Left hindlimb (tissue), 1 donor: ENCODE measurements around the gene RGS12.

Experiments used
- DNase-seq: peaks from one replicate; pipeline ENCODE4 v3.0.0-alpha.2; 2018

The RGS12 gene

GRCh38 chr4:3280466-3280865 lies 12.4 kb upstream of the RGS12 start:
- no peak for DNase-seq

DNA sequence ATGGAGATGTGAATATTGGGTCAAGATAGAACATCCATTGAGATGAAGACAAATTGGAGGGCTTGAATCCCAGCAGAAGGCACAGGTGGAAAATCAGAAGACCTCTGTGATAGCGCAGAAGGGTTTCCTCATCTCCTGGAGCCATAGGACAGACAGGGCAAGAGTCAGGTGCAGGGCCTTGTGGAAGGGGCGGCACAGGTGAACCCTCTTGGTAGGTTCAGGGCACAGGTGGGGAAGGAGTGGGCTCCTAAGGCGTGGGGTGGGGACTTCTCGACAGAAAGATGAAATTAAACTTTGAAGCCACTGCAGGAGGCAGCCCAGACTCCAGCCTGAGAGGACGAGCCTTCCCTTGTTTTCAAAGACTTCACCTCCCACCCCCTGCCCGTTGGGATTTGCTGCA lies 9.3 kb upstream of the RGS12 start:
- DNase-seq, result no peak

DNA sequence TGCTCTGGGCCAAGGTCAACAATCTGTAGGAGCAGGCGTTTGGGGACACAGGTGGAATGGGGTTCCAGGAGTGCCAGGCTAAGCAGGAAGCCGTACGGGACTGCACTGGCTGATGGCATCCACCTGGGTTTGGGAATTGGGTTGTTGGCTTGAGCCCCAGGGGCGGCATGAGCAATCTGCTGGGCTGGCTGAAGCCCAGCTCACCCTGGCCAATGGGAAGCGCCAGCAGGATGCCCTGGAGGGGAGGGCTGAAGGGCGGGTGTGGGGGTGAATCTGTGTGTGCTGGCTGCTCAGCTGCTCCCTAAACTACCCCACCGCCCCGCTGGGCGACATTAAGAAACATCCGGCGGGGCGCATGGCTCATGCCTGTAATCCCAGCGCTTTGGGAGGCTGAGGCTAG lies 8.9 kb upstream of the RGS12 start:
- DNase-seq, result no peak

GRCh38 chr4:3284734-3285557 lies 7.9 kb upstream of the RGS12 start:
- DNase-seq, result no peak

DNA sequence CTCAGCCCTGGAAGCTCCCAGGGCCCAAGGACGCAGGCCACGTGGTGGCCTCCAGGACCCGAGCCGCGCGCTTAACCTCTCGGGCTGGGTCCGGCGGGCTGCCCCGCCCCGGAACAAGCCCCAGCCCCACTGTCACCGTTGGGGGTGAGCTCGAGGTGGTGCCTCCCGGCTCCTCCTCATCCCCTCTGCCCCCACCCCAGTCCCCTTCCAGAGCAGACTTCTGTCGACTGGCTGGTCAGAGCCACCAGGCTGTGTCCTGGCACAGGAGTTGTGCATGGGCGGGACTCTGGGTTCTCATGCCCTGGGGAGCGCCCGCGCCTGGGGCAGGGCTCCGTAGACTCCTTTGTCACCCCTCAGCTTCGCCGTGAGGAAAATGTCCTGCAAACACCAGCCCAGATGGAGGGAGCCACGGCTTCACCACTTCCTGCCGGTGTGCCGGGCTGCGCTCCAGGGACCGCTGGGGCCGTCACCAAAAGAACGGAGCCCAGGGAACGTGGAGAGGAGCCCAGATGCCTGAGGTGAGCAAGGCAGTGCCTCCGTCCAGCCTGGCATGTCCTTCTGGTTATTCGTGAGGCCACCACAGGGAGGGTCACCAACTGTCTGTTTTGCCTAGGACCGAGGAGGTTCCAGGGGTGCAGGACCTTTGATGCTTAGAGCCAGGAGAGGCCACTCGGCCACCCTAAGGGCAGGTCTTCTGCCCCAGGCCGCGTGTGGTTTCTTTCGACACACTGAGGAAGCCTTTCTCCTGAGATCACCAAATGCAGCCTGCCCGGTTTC lies 7.1 kb upstream of the RGS12 start:
- DNase-seq, result no peak

GRCh38 chr4:3286335-3287175 lies 6.3 kb upstream of the RGS12 start:
- no peak for DNase-seq

- no peak for DNase-seq
Observed at GRCh38 chr4:3287271-3287971, 5.4 kb upstream of the RGS12 start.

GRCh38 chr4:3287972-3288570 lies 4.8 kb upstream of the RGS12 start:
- DNase-seq, result no peak

DNA sequence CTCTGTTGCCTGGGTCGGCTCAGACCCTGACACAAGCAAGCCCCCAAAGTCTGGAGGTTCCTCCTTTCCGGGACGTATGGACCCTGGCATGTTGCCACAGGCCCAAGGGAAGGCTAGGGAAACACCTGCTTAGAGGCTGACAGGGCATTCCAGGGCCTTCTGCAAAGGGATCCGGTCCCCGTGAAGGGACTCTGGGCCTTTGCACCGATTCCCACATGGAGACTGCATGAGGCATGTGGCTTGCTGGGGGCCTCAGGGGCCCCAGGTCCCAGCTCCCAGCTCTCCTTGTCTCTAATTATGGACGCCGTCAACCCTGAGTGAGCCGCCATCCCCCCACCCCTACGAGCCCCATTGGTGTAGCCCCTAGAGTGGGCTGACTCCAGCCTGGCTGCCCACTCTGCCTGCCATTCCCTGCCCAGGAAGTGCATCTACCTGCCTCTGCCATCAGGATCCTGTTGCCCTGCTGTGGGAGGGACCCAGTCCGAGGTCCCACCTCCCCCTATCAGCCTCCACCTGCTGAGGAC lies 4.2 kb upstream of the RGS12 start:
- no peak for DNase-seq

GRCh38 chr4:3290476-3290875 lies 2.3 kb upstream of the RGS12 start:
- DNase-seq, result no peak

DNA sequence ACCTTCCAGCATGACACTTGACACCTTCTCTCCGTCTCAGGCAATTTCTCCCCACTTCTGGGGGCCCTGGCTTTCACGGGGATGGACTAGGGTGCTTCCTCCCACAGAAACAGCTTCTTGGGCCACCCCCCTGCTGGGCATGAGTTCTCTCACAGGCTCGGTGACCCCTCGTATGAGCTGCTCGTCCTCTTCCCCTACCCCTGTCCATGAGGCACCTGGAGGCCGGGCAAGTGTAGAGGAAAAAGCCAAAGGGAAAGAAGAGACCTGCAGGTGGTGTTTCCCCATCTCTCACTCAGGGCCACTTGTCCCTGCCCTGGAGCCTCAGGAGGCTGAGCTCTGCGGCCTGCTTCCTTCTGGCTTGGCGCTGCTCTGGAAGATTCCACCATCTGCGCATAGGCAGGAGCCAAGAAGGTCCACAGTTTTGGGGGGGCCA lies 1.9 kb upstream of the RGS12 start:
- no peak for DNase-seq

- no peak for DNase-seq
Observed at GRCh38 chr4:3291411-3291968, 1.3 kb upstream of the RGS12 start.

DNA sequence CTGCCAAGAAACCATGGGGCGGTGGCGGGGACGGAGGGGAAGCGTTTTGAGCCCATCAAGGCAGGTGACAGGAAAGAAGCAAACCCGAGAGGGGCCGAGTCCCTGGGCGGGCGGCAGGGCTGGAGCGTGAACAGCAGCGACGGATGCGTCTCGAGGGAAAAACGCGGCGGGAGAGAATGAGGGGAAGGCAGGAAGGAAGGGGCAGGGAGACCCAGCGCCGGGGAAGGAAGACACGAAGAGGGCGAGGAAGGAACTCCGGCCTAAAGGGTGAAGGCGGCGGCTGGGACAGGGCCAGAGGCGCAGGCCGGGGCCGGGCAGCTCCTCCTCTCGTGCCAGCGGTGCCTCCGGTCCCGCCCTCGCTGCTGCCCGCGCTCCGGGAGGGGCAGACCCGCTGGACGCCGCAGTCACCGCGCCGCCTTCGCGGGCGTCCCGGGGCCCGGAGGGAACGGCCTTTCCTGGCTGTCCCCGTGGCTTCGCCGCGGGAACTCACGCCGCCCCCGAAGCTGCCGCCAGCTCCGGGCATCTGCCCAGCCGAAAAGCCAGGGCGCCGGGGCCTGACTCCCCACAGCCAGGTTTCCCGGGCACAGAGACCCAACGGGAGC lies 751 bp upstream of the RGS12 start:
- DNase-seq, result peak; percentile 76

DNA sequence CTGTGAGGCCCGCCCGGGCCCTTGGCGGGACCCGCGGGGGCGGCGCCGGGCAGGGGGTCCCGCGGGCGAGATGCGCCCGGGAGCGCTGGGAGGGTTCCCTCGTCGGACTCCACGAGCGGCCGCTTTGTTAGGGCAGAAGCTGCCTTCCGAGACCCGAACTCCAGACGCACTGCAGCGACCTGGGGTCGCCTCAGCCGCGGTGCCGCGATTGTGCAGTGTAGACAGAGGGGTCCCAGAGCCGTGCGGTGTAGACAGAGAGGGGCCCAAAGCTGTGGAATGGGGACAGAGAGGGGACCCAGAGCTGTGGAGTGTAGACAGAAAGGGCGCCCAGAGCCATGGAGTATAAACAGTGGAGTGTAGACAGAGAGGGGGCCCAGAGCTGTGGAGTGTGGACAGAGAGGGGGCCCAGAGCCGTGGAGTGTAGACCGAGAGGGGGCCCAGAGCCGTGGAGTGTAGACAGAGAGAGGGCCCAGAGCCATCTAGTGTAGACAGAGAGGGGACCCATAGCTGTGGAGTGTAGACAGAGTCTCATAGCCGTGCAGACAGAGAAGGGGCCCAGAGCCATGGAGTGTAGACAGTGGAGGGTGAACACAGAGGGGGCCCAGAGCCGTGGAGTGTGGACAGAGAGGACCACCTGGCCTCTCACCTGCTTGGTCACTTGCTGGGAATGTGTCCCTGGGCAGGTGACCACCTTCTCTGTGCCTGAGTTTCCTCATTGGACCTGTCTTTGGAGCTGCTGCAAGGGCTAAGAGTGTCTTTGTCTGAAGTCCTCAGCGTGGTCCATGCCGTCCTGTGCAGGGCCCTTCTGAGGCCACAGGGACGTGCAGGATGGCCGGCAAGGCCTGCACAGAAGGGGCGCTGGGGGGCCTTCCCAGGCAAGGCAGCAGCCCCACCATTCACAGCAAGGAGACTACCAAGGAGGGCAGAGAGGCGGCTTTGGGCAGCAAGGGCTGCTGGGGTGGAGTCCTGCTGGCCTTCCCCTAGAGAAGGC lies 875 bp downstream of the RGS12 start:
- DNase-seq, result no peak

DNA sequence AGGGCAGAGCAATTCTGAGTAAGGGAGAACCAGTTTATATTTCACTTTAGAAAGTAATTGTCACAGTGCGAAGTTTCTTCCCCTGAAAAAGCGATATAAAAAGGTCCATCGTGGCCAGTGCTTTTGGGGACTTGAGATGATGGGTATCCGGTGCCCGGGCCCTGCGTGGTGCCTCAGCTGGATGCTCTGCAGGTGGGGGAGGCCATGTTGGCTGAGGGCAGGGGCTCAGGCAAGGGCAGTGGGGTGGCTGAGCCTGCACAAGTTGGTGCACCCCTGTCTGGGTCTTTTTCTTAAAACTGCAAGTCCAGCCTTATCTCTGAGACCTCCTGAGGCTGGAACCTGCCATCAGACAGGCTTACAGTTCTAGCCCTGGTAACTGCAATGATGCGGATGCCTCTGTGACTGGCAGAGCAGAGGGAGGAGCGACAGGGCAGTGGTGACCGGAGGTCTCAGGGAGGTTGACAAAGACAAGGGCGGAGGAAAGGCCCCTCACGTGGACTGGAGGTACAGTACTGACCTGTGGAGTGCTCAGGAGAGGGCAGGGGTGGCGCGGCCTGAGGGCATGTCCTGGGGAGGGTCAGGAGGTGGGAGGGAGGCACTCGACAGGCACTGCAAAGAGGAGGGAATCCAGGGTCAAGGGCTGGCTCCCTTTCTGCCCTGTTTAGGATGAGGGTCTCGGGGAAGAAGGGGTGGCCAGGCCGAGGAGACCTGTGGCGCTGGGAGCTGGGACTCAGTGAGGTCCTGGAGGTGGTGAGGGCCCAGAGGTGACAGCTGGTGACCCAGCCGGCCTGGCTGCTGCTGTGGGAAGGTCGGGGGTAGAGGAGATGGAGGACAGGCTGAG lies 1.8 kb downstream of the RGS12 start:
- DNase-seq, result no peak

DNA sequence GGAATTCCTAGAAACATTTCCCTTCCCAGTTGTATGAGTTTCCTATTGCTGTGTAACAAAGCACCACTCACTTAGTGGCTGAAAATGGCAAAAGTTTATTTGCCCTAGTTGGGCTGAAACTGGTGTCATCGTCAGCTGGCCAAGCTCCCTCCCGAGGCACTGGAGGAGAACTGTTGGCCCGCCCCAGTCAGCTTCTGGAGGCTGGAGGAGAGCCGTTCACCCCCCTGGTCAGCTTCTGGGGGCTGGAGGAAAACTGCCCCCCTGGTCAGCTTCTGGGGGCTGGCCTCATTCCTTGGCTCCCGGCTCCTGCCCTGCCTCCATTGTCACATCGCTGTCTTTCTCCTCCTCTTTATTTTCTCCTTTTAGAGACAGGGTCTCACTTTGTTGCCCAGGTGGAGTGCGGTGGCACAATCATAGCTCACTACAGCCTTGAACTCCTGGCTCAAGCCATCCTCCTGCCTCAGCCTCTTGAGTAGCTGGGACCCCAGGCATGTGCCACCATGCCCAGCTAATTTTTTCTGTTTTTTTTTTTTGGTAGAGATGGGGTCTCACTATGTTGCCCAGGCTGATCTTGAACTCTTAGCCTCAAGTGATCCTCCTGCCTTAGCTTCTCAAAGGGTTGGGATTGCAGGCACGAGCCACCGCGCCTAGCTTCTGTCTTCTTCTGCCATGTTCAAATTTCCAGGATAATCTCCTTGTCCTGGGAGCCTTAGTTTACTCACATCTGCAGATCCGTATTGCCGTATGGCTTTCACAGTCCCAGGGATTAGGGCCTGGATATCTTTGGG lies 3.2 kb downstream of the RGS12 start:
- no peak for DNase-seq

GRCh38 chr4:3296651-3297050 lies 3.8 kb downstream of the RGS12 start:
- no peak for DNase-seq
